ENCODE data around the gene UNC93B1.

UNC93B1 gene

GRCh38 chr11:68003846-68004550 lies at the start of gene UNC93B1:
UNC93B1 (minus strand) TSS chr11:68004097; CDS start chr11:68004043, 54 bp downstream.
- peak; percentile 69 for DNase-seq (ENCODE audit: low read depth)

DNA sequence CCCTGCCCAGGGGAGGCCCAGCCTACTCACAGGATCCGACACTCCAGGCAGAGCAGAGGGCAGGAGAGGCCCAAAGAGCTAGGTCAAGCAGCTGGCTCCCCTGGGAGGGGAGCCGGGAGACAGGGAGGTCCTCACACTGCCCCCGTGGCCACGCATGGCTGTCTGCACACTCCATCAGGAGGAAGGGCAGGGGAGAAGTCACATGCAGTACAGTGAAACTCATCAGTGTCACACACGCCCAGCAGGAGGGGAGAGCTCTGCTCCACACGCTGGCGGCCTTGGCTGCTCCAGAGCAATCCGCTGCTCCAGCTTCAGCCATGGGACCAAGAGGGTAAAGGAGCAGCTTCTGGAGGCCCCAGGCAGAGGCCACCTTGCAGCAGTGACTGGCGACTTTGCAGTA lies 49.2 kb upstream of the UNC93B1 start:
- DNase-seq (ENCODE audit: low read depth): no peak

DNA sequence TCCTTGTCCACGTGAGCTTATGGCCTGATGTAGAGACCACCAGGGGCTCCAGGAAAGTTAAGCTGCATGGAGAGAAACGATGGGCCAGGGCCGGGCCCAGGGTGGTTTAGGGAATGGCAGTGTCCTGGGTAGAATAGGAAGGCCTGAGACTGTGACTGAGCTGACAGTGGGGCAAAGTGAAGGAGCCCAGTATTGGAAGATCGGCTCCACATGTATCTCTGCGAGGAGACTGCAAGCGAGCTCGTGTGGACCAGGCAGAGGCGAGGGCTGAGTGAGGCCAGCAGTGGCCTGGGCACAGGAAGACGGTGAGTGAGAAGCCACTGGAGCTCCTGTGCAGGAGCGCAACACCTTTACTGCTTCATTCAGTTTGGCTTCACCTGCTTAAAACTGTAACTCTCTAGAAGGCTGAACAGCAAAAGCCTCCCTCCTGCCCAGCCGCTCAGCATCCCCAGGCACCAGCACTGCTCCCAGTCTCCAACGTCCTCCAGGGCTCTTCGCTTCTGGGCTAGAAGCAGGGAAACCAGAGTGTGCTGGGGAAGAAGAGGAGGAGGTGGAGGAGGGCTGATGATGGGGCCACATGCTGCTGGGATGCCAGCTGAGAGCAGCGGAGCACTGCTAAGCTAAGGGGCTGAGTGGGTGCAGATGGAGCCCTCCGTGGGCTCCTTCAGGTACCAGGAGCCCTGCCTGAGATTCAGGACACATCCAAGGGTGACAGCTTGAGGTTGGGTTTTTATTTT lies 48.4 kb upstream of the UNC93B1 start:
- no peak for DNase-seq (ENCODE audit: low read depth)

DNA sequence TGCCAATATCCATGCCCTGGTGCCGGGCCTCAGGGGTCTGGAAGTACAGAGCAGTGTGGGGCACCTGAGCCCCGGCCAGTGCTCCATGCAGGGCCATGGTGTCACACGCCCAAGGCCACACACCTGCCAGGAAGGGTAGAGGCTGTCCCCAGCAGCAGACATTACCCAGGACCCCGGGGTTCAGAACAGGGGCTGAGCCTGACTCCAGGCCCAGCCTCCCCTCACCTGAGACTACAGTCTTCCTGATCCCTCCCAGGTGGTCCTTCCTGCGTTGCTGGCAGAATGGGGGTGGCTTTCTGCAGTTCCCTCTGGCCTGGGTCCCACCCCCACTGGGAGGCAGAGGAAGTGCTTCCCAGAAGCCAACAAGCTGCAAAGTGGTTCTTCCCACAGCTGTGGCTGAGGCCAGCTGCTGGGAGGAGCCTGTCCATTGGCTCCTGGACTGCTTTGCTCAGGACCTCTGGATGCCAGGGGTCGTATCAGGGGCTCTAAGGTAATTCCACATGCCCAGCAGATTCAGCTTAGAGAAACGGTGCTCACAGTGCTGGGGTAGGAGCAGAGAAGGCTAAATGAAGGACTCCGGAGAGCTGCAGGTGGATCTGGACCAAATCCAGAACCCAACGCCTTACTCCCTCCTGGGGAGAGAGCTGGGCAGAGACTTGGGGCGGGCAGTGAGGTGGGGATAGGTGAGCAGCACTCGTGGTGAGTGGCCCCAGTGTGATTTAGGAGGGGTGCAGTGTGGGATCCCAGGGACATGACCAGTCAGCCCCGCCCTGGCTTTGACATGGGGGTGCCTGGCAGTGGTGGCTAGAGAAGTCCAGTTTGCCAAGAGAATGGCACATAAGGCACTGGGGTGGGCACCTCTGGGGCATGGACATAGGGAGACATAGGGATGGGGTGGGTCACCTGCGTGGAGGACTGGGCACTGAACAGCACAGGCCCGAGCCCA lies 47.6 kb upstream of the UNC93B1 start:
- no peak for DNase-seq (ENCODE audit: low read depth)

DNA sequence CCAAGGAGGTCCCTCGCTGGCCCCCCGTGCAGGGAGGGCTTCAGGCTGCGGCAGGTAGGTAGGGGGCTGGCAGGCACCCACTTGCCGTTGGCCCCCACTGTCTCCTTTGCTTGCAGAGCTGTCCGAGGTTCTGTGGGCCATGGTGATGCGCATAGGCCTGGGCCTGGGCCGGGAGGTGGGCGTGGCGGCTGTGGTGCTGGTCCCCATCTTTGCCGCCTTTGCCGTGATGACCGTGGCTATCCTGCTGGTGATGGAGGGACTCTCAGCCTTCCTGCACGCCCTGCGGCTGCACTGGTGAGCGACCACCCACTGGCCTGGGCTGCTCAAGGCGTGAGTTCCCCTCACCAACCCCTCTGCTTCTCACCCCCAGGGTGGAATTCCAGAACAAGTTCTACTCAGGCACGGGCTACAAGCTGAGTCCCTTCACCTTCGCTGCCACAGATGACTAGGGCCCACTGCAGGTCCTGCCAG lies 46.5 kb upstream of the UNC93B1 start:
- no peak for DNase-seq (ENCODE audit: low read depth)

GRCh38 chr11:68049509-68050370 lies 45.8 kb upstream of the UNC93B1 start:
- DNase-seq (ENCODE audit: low read depth): no peak

GRCh38 chr11:68048681-68049508 lies 45.0 kb upstream of the UNC93B1 start:
- DNase-seq (ENCODE audit: low read depth): no peak

- DNase-seq (ENCODE audit: low read depth): no peak
Observed at GRCh38 chr11:68047437-68048290, 43.8 kb upstream of the UNC93B1 start.

DNA sequence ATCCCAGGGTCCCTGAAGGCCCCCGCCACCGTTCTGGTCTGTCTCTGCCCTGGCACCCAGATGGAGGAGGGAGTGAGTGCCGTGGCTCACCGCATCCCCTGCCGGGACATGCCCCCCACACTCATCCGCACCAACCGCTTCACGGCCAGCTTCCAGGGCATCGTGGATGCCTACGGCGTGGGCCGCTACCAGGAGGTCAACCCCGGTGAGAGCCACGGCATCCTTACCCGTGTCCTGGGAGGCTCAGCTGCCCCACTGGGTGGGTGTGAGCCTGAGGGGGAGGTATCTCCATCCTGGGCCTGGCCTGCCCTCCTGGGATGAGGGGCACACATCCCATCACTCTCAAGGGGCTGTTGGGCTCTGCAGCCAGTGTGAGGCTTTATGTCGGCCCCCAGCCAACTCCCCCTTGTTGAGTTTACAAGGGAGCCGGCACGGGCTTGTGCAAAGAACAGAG lies 41.0 kb upstream of the UNC93B1 start:
- DNase-seq (ENCODE audit: low read depth): no peak

- no peak for DNase-seq (ENCODE audit: low read depth)
Observed at GRCh38 chr11:68044145-68044813, 40.4 kb upstream of the UNC93B1 start.

- DNase-seq (ENCODE audit: low read depth): no peak
Observed at GRCh38 chr11:68043349-68044144, 39.6 kb upstream of the UNC93B1 start.

GRCh38 chr11:68043029-68043348 lies 39.1 kb upstream of the UNC93B1 start:
- no peak for DNase-seq (ENCODE audit: low read depth)

GRCh38 chr11:68042219-68043028 lies 38.5 kb upstream of the UNC93B1 start:
- no peak for DNase-seq (ENCODE audit: low read depth)

DNA sequence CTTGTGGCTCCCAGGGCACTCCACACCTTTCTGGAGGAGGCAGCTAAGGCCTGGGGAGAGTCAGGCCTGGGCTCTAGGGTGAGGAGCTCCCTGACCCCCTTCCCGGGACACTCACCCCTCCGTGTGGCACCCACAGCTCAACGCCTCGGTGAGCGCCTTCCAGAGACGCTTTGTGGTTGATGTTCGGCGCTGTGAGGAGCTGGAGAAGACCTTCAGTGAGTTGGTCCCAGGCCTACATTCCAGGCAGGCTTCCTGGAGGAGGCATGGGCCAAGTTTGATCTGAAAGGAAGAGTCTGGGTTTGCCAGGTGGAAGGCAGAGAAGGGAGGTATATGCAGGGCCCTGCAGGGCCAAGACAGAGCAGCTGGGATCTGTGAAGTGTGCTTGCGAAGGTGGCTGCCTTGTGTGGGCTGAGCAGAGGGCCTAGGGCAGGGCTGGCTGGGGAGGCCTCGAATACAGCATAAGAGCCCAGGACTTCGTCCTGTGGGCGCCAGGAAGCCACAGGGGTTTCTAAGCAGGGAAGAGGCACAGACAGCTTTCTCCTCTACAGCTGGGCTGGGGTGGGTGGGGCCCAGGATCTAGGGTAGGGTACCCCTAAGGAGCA lies 37.8 kb upstream of the UNC93B1 start:
- DNase-seq (ENCODE audit: low read depth): no peak

GRCh38 chr11:68040957-68041591 lies 37.2 kb upstream of the UNC93B1 start:
- no peak for DNase-seq (ENCODE audit: low read depth)
